LHCN-M2 (cell line): ENCODE results near the gene SLC38A10. TPM values are rescaled to one million over a fixed set of nuclear protein-coding genes. Genes with fewer than 3 reads are reported as not detected.

Source experiments
- DNase-seq: peaks from one replicate; pipeline ENCODE4 v3.0.0-alpha.2; 2012; ENCODE audit warnings: low read depth
- total RNA-seq: library from RNA; depleted of rRNA; stranded (reverse); fragments of >200 nt; gene quantifications from 2 replicates; pipeline ENCODE4 v1.2.3, GENCODE V29; 2014

The SLC38A10 gene
- total RNA-seq, 1 experiment from 2014 or later, result 81.5 TPM

GRCh38 chr17:81331527-81332043 lies 36.5 kb upstream of the SLC38A10 start:
- DNase-seq, result no peak

GRCh38 chr17:81330884-81331245 lies 35.8 kb upstream of the SLC38A10 start:
- DNase-seq, result no peak

GRCh38 chr17:81329927-81330883 lies 35.1 kb upstream of the SLC38A10 start:
- no peak for DNase-seq

GRCh38 chr17:81328978-81329926 lies 34.1 kb upstream of the SLC38A10 start:
- peak; percentile 96 for DNase-seq

GRCh38 chr17:81328489-81328888 lies 33.4 kb upstream of the SLC38A10 start:
- no peak for DNase-seq

- DNase-seq, result no peak
Observed at GRCh38 chr17:81325714-81326358, 30.7 kb upstream of the SLC38A10 start.

- no peak for DNase-seq
Observed at GRCh38 chr17:81324851-81325713, 30.0 kb upstream of the SLC38A10 start.

GRCh38 chr17:81324177-81324850 lies 29.2 kb upstream of the SLC38A10 start:
- DNase-seq, result no peak

GRCh38 chr17:81323411-81323868 lies 28.3 kb upstream of the SLC38A10 start:
- no peak for DNase-seq

GRCh38 chr17:81323083-81323369 lies 27.9 kb upstream of the SLC38A10 start:
- DNase-seq, result no peak

GRCh38 chr17:81322271-81323082 lies 27.4 kb upstream of the SLC38A10 start:
- peak; percentile 30 for DNase-seq

GRCh38 chr17:81317961-81318605 lies 23.0 kb upstream of the SLC38A10 start:
- no peak for DNase-seq

- no peak for DNase-seq
Observed at GRCh38 chr17:81317530-81317821, 22.4 kb upstream of the SLC38A10 start.

GRCh38 chr17:81315885-81316391 lies 20.8 kb upstream of the SLC38A10 start:
- no peak for DNase-seq

- no peak for DNase-seq
Observed at GRCh38 chr17:81315129-81315884, 20.2 kb upstream of the SLC38A10 start.

- no peak for DNase-seq
Observed at GRCh38 chr17:81314398-81315081, 19.4 kb upstream of the SLC38A10 start.

- no peak for DNase-seq
Observed at GRCh38 chr17:81313776-81314397, 18.8 kb upstream of the SLC38A10 start.
